Measurements from ENCODE around the gene GRPEL2.

Gene GRPEL2

GRCh38 chr5:149345147-149345891, at the start of gene GRPEL2:
TSS of gene GRPEL2 (plus strand) at chr5:149345499. CDS start at chr5:149345540, 41 bp downstream.
- H3K4me3 ChIP-seq (ENCODE audit: low read depth, low read length): peak within 1 kb of the TSS; percentile 100
- peak; percentile 98 for DNase-seq (ENCODE audit: low read depth)
- TF ChIP-seq CTCF (IDR thresholded peaks at IDR 0.05; ENCODE audit: insufficient read depth, low read depth, low read length, missing control alignments): no peak

GRCh38 chr5:149297340-149298025, 47.8 kb upstream of the GRPEL2 start:
- no peak for TF ChIP-seq CTCF (IDR thresholded peaks at IDR 0.05; ENCODE audit: insufficient read depth, low read depth, low read length, missing control alignments)
- H3K4me3 ChIP-seq (ENCODE audit: low read depth, low read length): no peak overlapping the region
- no peak for DNase-seq (ENCODE audit: low read depth)

GRCh38 chr5:149298163-149298562, 47.1 kb upstream of the GRPEL2 start:
- H3K4me3 ChIP-seq (ENCODE audit: low read depth, low read length): no peak overlapping the region
- DNase-seq (ENCODE audit: low read depth): no peak
- TF ChIP-seq CTCF (IDR thresholded peaks at IDR 0.05; ENCODE audit: insufficient read depth, low read depth, low read length, missing control alignments): no peak

- no peak for DNase-seq (ENCODE audit: low read depth)
- H3K4me3 ChIP-seq (ENCODE audit: low read depth, low read length): no peak overlapping the region
- TF ChIP-seq CTCF (IDR thresholded peaks at IDR 0.05; ENCODE audit: insufficient read depth, low read depth, low read length, missing control alignments): no peak
Observed at GRCh38 chr5:149298842-149299404, 46.4 kb upstream of the GRPEL2 start.

GRCh38 chr5:149299451-149300054, 45.7 kb upstream of the GRPEL2 start:
- DNase-seq (ENCODE audit: low read depth): no peak
- H3K4me3 ChIP-seq (ENCODE audit: low read depth, low read length): no peak overlapping the region
- TF ChIP-seq CTCF (IDR thresholded peaks at IDR 0.05; ENCODE audit: insufficient read depth, low read depth, low read length, missing control alignments): no peak

GRCh38 chr5:149300441-149300840, 44.9 kb upstream of the GRPEL2 start:
- DNase-seq (ENCODE audit: low read depth): no peak
- no peak for TF ChIP-seq CTCF (IDR thresholded peaks at IDR 0.05; ENCODE audit: insufficient read depth, low read depth, low read length, missing control alignments)

More at GRCh38 chr5:149300441-149300840, 44.9 kb upstream of the GRPEL2 start:
- no peak overlapping the region for H3K4me3 ChIP-seq (ENCODE audit: low read depth, low read length)
